Epithelial cell of esophagus (primary cell): ENCODE results near the gene FLVCR1.

Experiments
- DNase-seq: peaks from one replicate; pipeline ENCODE4 v3.0.0; 2010; ENCODE audit warnings: low read depth
- H3K4me3 ChIP-seq: 2 replicates; pipeline ENCODE4 v1.5.1; 2011; ENCODE audit warnings: mild to moderate bottlenecking, low read length, control low read depth
- CTCF ChIP-seq: IDR thresholded peaks from 2 replicates; pipeline ENCODE4 v1.5.1; 2011; ENCODE audit warnings: low read depth, mild to moderate bottlenecking, low read length, control low read depth, inconsistent platforms; ENCODE audit not compliant: insufficient read depth; ENCODE audit errors: missing control alignments

Gene FLVCR1

GRCh38 chr1:212941452-212941851 lies 83.4 kb downstream of the FLVCR1 start:
- H3K4me3 ChIP-seq = no peak overlapping the region
- DNase-seq = no peak
- TF ChIP-seq CTCF = no peak

- no peak overlapping the region for H3K4me3 ChIP-seq
- no peak for TF ChIP-seq CTCF
- no peak for DNase-seq
Measured at GRCh38 chr1:212942679-212943392, 84.8 kb downstream of the FLVCR1 start.

- TF ChIP-seq CTCF = no peak
- no peak for DNase-seq
- no peak overlapping the region for H3K4me3 ChIP-seq
Measured at GRCh38 chr1:212943393-212943710, 85.3 kb downstream of the FLVCR1 start.

- DNase-seq = no peak
- TF ChIP-seq CTCF = no peak
- no peak overlapping the region for H3K4me3 ChIP-seq
Measured at GRCh38 chr1:212944229-212944901, 86.3 kb downstream of the FLVCR1 start.

- H3K4me3 ChIP-seq = no peak overlapping the region
- TF ChIP-seq CTCF = no peak
- no peak for DNase-seq
Measured at GRCh38 chr1:212945056-212945455, 87.0 kb downstream of the FLVCR1 start.

GRCh38 chr1:212945463-212946160 lies 87.5 kb downstream of the FLVCR1 start:
- no peak overlapping the region for H3K4me3 ChIP-seq
- TF ChIP-seq CTCF = no peak
- no peak for DNase-seq
